Heart left ventricle (tissue), 16 donors: Measurements from ENCODE around the gene COQ4. TPM values are rescaled to one million over a fixed set of nuclear protein-coding genes. Genes with fewer than 3 reads are reported as not detected.

Experiments used
- ATAC-seq, 4 donors: fragments of 200-7000 bp; cut with Tn5 transposase; one replicate each; pipeline ENCODE4 v1.9.1; 2020 to 2022; ENCODE audit warnings: moderate library complexity in 4 of 4, mild to moderate bottlenecking in 3 of 4, moderate number of reproducible peaks in 1 of 4
- DNase-seq, 5 donors: peaks; one replicate each; pipeline ENCODE4 v3.0.0-alpha.2; 2020
- H3K27ac ChIP-seq, 12 donors: fragments of 200-600 bp; sonication (generic) in 4 of 12; one replicate each; pipeline versions ENCODE4 v1.5.0 to v1.8.0; 2016 to 2022; ENCODE audit warnings: mild to moderate bottlenecking in 2 of 12
- H3K27me3 ChIP-seq, 9 donors: fragments of 200-600 bp; sonication (generic) in 2 of 9; one replicate each; pipeline versions ENCODE4 v1.5.1 to v1.8.0; 2016 to 2022; ENCODE audit warnings: mild to moderate bottlenecking in 3 of 9
- H3K36me3 ChIP-seq, 9 donors: fragments of 200-600 bp; sonication (generic) in 2 of 9; one replicate each; pipeline versions ENCODE4 v1.5.0 to v1.8.0; 2018 to 2022; ENCODE audit warnings: mild to moderate bottlenecking in 2 of 9
- H3K4me1 ChIP-seq, 12 donors: fragments of 200-600 bp; sonication (generic) in 4 of 12; one replicate each; pipeline versions ENCODE4 v1.5.0 to v1.8.0; 2016 to 2022; ENCODE audit warnings: mild to moderate bottlenecking in 3 of 12
- H3K4me3 ChIP-seq, 12 donors: fragments of 200-600 bp; sonication (generic) in 4 of 12; one replicate each; pipeline versions ENCODE4 v1.5.0 to v1.8.0; 2017 to 2022; ENCODE audit warnings: mild to moderate bottlenecking in 9 of 12, moderate library complexity in 4 of 12
- H3K9me3 ChIP-seq, 12 donors: fragments of 200-600 bp; sonication (generic) in 4 of 12; one replicate each; pipeline versions ENCODE4 v1.5.0 to v1.8.0; 2016 to 2022; ENCODE audit warnings: mild to moderate bottlenecking in 1 of 12
- CTCF ChIP-seq, 12 donors: fragments of 200-600 bp; sonication (generic) in 4 of 12; IDR thresholded peaks; one replicate each; pipeline versions ENCODE4 v1.5.0 to v1.8.0; 2018 to 2022; ENCODE audit warnings: antibody characterized with exemption in 12 of 12, mild to moderate bottlenecking in 5 of 12
- POLR2A ChIP-seq, 2 donors: fragments of 450-650 bp; IDR thresholded peaks; one replicate each; pipeline ENCODE4 v1.6.1; 2017; ENCODE audit warnings: antibody characterized with exemption in 2 of 2, mild to moderate bottlenecking in 2 of 2, moderate library complexity in 2 of 2
- WGBS, 4 donors: extraction: QIAGEN DNeasy Blood & Tissue Kit in 2 of 4; methylation state at CpG; one replicate each; pipeline versions ENCODE4 v1.1.5 to v1.1.7; 2013 to 2018; 5-methylcytosine and 5-hydroxymethylcytosine counted together
- intact Hi-C, 10 donors: fragments of 100-400 bp; cut with DNase I; formaldehyde crosslinking; loops; one replicate each; pipeline versions ENCODE4 v1.11.1 to v1.14.2; 2022
- polyA plus RNA-seq, 2 donors: library from polyadenylated mRNA; stranded (reverse); fragments of 200-250 nt; gene quantifications; one replicate each; pipeline ENCODE4 v1.2.3, GENCODE V29; 2013
- total RNA-seq, 9 donors: library from RNA; depleted of rRNA in 2 of 9; stranded (reverse); fragments of >200 nt in 2 of 9; fragmentation: NEBNext Ultra II Directional in 3 of 9; extraction: Animal tissue kit (Norgen Biotek cat#: 25700) in 3 of 9; gene quantifications; one replicate each; pipeline versions ENCODE4 v1.1.0 to v1.2.4, GENCODE V29; 2016 to 2023
- donor health status: ischemic (EF 13 %, LVEDD 7.1; RV severe dilation, severe dysfunction).
- donor health status: healthy with polysubstance abuse.
- donor health status: DM: no; HTN: yes; CAD: no.
- donor health status: DM: no; HTN: no; CAD: no.
- donor health status: ischemic (EF 25% LVEDD 6.9; RV normal size, moderate dysfunction).
- donor health status: ischemic (EF 25% LVEDD 5.7; RV mildly dilated, moderate dysfunction).
- donor health status: healthy.
- donor health status: DM: yes; HTN: yes; CAD: no.
- donor health status: ischemic (EF 35%, LVEDD 5.7; RV mildly dilated, moderate dysfunction).
- donor health status: nonischemic (EF 11% LVEDD 7.7; RV severe dilation, severe dysfunction).
- donor health status: DM: yes; HTN: yes; CAD: no.
- donor health status: PGD.
- donor health status: ischemic (EF 29% LVEDD 5.4; RV normal size, mild dysfunction).
- donor health status: nonischemic (EF 23%, LVEDD 6.1; RV moderate dilation, normal function).

The COQ4 gene
- total and polyA plus RNA-seq, 11 donors, result 19.0 to 43.2 (median 30.1) TPM

DNA sequence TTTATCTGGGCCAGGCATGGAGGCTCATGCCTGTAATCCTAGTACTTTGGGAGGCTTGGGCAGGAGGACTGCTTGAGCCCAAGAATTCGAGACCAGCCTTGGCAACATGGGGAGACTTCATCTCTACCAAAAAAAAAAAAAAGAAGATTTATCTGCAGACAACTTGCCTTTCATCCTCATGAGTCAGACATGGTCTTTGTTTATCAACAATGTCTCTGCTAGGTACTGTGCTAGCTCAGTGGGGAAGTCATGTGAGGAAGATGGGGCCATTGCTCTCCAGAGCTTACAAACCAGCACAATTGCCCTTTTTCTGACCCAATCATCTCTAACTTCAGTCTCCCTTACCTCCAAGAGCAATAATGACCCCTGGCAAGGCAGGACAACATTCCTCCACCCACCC is 50.1 kb downstream of the COQ4 start:
- peaks cover 0 to 29% (median 19%) of the 10 kb centered on the region in 12 donors for H3K4me1 ChIP-seq
- 73 to 100% (median 95%) methylated on average over 1 of the region's 1 CpG for WGBS, 4 donors
- no peaks in the 10 kb centered on the region for H3K9me3 ChIP-seq
- peaks cover 0 to 37% (median 17%) of the 10 kb centered on the region in 9 donors for H3K36me3 ChIP-seq
- peak overlapping the region in 1 of 12 donors; percentile 91 for H3K27ac ChIP-seq
- DNase-seq, result no peak
- ATAC-seq, result no peak
- H3K27me3 ChIP-seq, result no peaks in the 10 kb centered on the region
- peak overlapping the region in 2 of 12 donors; percentile 95 for H3K4me3 ChIP-seq
- intact Hi-C loops, result loop anchor here in 1 of 10 donors (5.0 kb wide), 1 partner anchor 40 kb away; no protein-coding TSS in a partner anchor
- TF ChIP-seq POLR2A (IDR thresholded peaks at IDR 0.05), result no peak
- no peak for TF ChIP-seq CTCF (IDR thresholded peaks at IDR 0.05)

DNA sequence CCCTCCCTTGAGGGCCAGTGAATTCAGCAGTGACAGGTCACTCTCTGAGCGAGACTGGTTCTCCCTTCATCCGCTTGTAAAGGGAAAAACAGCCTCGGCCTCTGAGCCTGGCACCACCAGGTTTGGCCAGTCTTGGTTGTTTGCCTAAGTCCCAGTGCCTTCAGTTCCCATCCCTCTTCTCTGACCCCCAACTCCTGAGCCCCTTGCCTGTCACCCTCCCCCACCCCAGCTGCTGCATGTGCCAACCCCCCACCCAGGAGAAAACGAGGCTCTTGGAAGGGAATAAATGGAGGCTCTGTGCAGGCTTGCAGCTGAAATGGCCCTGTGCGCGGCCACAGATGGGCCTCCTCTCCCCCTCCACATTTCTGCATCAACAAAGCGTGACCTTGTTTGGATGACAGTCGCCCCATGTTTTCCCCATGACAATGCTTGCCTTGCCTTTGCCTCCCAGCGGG is 51.6 kb downstream of the COQ4 start:
- Histone ChIP-seq H3K27me3 (no peaks in the 10 kb centered on the region), H3K36me3 (peaks cover 0 to 52% (median 31%) of the 10 kb centered on the region in 9 donors), H3K4me3 (no peak overlapping the region), H3K4me1 (peaks cover 0 to 29% (median 19%) of the 10 kb centered on the region in 12 donors), H3K27ac (no peak overlapping the region), H3K9me3 (no peaks in the 10 kb centered on the region)
- intact Hi-C loops, result loop anchor here in 1 of 10 donors (5.0 kb wide), 1 partner anchor 38 kb away; no protein-coding TSS in a partner anchor
- no peak for ATAC-seq
- no peak for TF ChIP-seq POLR2A (IDR thresholded peaks at IDR 0.05)
- no peak for TF ChIP-seq CTCF (IDR thresholded peaks at IDR 0.05)
- WGBS, 4 donors, result 84 to 94% (median 87%) methylated on average over 7 to 9 of the region's 9 CpGs
- no peak for DNase-seq

GRCh38 chr9:128375865-128376264 is 53.2 kb downstream of the COQ4 start:
- 82 to 91% (median 83%) methylated on average over 5 of the region's 5 CpGs for WGBS, 4 donors
- H3K36me3 ChIP-seq, result peaks cover 0 to 64% (median 45%) of the 10 kb centered on the region in 9 donors

DNA sequence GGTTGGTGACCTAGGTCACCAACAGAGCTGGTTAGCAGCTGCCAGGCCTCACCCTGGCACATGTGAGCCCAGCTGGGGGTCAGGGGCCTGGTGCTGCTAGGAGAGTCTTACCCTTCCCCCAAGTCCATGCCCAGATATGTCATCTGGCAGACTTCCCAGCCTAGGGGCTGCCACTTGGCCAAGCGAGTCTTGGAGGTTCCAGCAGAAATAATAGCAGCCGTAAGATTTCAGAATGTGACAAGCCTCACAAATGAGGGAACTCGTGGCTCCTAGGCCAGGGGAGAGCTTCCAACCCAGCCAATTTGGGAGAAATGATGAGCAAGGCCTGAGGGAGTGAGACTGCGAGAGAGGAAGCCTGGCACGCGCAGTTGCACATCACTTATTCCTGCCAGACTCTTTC is 59.6 kb downstream of the COQ4 start:
- Histone ChIP-seq H3K4me3 (no peak overlapping the region), H3K4me1 (peaks cover 0 to 10% (median 0%) of the 10 kb centered on the region in 12 donors), H3K27me3 (no peaks in the 10 kb centered on the region), H3K27ac (no peak overlapping the region), H3K36me3 (peaks cover 0 to 83% (median 66%) of the 10 kb centered on the region in 9 donors), H3K9me3 (no peaks in the 10 kb centered on the region)
- 67 to 80% (median 75%) methylated on average over 6 of the region's 6 CpGs for WGBS, 4 donors
- TF ChIP-seq CTCF (IDR thresholded peaks at IDR 0.05), result no peak
- TF ChIP-seq POLR2A (IDR thresholded peaks at IDR 0.05), result no peak
- ATAC-seq, result no peak
- no peak for DNase-seq
- intact Hi-C loops, result no loop called here

More at GRCh38 chr9:128375865-128376264, 53.2 kb downstream of the COQ4 start:
- no peak overlapping the region for H3K27ac ChIP-seq
- TF ChIP-seq CTCF (IDR thresholded peaks at IDR 0.05), result no peak
- TF ChIP-seq POLR2A (IDR thresholded peaks at IDR 0.05), result no peak
- H3K9me3 ChIP-seq, result no peaks in the 10 kb centered on the region
- ATAC-seq (no peak), DNase-seq (no peak)
- H3K4me3 ChIP-seq, result no peak overlapping the region
- intact Hi-C loops, result no loop called here
- no peaks in the 10 kb centered on the region for H3K27me3 ChIP-seq
- peaks cover 0 to 21% (median 12%) of the 10 kb centered on the region in 12 donors for H3K4me1 ChIP-seq
